Epithelial cell of proximal tubule (primary cell): Measurements from ENCODE around the gene ZGPAT. TPM values are rescaled to one million over a fixed set of nuclear protein-coding genes. Genes with fewer than 3 reads are reported as not detected.

ENCODE experiments used
- DNase-seq: peaks from one replicate; pipeline ENCODE4 v3.0.0-alpha.2; 2011; ENCODE audit warnings: low read depth
- H3K4me3 ChIP-seq: 2 replicates; pipeline ENCODE4 v1.5.1; 2011; ENCODE audit warnings: low read depth, mild to moderate bottlenecking, low read length
- CTCF ChIP-seq: conservative IDR thresholded peaks from 2 replicates; pipeline ENCODE4 v1.5.1; 2012; ENCODE audit warnings: low read depth, mild to moderate bottlenecking, low read length
- total RNA-seq: library from RNA; depleted of rRNA; stranded (reverse); fragments of >200 nt; gene quantifications from 2 replicates; pipeline ENCODE4 v1.2.3, GENCODE V29; 2015

Gene ZGPAT
- total RNA-seq, 1 donor from 2014 or later, result 36.5 TPM

- H3K4me3 ChIP-seq, result no peak overlapping the region
- TF ChIP-seq CTCF, result no peak
- DNase-seq, result no peak
Observed at GRCh38 chr20:63733117-63733516, 25.3 kb downstream of the ZGPAT start.

- no peak for DNase-seq
- no peak for TF ChIP-seq CTCF
Observed at GRCh38 chr20:63733579-63734081, 25.8 kb downstream of the ZGPAT start.

GRCh38 chr20:63734111-63734945, 26.5 kb downstream of the ZGPAT start:
- H3K4me3 ChIP-seq, result no peak overlapping the region
- no peak for DNase-seq
- TF ChIP-seq CTCF, result no peak

More at GRCh38 chr20:63733579-63734081, 25.8 kb downstream of the ZGPAT start:
- no peak overlapping the region for H3K4me3 ChIP-seq

GRCh38 chr20:63734946-63735858, 27.4 kb downstream of the ZGPAT start:
- no peak for TF ChIP-seq CTCF
- no peak overlapping the region for H3K4me3 ChIP-seq
- DNase-seq, result no peak

- H3K4me3 ChIP-seq, result no peak within 1 kb of the TSS
- no peak for DNase-seq
- TF ChIP-seq CTCF, result no peak
Observed at GRCh38 chr20:63735859-63736718, 28.2 kb downstream of the ZGPAT start, which contains the start of gene LIME1. Gene LIME1 (plus strand): TSS chr20:63736664. CDS start chr20:63737550, 886 bp downstream.

- no peak overlapping the region for H3K4me3 ChIP-seq
- no peak for TF ChIP-seq CTCF
- DNase-seq, result no peak
Observed at GRCh38 chr20:63736893-63737694, 29.3 kb downstream of the ZGPAT start.
